ENCODE measurements around the gene AGER.

The AGER gene

DNA sequence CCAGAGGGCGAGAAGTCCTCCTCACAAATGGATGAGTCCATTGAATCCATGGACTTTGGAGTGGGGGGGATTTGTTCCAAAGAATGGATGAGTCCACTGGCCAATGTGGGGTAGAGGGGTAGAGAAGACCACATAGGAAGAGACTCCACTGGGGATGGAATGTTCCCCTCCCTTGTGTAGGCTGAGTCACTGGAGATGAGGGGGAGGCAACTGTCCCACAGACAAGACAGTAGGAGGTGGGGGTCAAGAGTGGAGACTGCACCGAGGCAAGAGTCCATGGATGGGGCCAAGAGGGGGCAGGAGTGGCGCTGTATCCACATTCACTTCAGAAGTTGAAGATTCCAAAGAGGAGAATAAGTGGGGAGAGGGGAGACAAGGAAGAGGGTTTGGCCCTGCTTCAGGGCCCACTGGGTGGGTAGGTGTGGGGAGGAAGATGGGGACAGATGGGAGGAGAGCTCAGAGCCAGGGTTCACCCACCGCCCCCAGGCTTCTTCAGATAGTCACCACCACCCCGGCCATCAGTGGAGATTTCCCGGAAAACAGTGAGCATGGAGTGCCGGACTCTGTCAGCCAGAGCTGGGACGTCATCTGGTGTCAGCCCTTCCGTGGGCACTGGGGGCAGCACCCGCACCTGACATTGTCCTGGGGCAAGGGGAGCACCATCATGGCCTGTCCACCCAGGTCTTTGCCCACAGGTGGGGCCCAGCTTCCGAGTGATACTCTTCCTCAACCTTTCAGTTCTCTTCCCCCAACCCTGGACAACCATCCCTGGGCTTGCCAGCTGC, 15.1 kb downstream of the AGER start:
- DNase-seq (ENCODE audit: low read depth in 2 of 2): no peak

DNA sequence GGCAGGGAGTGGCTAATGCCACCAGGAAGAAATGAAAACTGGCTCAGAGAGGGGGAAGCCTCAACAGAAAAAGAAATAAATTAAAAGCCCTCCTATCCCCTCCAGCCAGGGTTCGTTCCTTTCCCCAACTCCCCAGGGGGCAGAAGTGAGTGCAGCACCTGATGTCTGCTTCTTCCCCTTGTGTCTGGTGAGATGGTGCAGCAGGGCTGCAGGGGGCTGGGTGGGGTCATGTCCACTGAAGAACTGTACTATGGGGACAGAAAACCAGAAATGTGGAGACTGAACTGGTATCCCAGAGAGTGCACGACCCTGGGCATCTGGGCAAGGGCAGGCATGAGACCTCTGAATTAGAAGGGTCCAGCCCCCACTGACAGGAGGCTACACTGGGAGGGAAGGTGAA, 15.7 kb downstream of the AGER start:
- DNase-seq (ENCODE audit: low read depth in 2 of 2): no peak

DNA sequence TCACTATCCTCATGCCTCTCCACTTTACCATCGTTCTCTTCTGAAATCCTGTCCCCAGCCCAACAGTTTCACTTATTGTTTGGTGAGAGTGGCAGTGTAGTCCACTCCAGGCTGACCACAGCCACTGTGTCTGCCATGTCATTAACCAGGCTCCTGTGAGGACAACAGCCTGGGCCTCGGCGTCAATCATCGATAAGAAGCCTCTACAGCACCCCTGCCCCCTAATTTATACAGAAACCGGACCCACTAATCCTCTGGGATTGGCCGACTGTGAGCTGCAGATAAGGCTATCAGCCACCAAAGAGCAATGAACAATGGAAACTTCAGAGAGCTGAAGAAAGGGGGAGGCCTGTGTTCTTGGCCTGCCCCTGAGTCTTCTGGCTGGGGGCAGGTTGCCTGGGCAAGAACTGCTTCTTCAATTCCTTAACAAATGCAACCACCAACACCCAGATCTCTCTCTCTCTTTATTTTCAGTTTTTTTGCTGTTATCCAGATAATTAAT, 16.2 kb downstream of the AGER start:
- DNase-seq (ENCODE audit: low read depth in 2 of 2): no peak

DNA sequence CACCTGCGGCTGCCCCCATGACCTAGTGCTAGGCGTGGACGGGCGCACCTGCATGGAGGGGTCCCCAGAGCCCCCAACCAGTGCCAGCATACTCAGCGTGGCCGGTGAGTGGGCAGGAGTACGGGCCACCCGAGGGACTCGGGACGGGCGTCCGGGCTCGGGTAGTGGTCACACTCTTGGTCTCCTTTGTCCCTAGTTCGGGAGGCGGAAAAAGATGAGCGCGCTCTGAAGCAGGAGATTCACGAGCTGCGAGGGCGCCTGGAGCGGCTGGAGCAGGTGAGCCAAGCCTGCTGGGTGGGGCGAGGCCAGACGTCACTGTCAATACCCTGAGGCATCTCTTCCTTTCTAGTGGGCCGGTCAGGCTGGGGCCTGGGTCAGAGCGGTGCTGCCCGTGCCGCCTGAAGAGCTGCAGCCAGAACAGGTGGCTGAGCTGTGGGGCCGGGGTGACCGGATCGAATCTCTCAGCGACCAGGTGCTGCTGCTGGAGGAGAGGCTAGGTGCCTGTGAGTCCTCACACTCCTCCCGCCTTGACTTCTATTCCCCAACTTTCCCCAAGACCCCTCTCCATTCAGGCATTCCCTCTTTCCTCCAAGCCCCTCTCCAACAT, 16.8 kb downstream of the AGER start:
- DNase-seq (ENCODE audit: low read depth in 2 of 2): no peak

DNA sequence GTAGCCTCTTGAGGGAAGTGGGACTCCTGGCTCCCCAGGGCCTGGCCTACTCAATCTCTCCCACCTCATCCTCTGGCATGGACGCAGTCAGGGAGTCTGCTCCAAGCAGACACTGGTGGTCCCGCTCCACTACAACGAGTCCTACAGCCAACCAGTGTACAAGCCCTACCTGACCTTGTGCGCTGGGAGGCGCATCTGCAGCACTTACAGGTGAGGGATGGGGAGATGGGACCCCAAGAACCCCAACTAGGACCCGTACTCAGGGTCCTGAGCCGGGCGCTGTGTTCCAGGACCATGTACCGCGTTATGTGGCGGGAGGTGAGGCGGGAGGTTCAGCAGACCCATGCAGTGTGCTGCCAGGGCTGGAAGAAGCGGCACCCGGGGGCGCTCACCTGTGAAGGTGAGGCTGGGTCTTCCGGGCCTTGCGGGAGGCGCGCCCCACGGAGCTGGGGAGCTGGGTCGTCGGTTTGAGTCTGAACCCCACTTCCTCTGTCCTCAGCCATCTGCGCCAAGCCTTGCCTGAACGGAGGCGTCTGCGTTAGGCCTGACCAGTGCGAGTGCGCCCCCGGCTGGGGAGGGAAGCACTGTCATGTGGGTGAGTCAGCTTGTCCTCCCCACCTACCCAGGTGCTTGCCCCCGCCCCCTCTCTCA, 17.5 kb downstream of the AGER start:
- DNase-seq (ENCODE audit: low read depth in 2 of 2): no peak

DNA sequence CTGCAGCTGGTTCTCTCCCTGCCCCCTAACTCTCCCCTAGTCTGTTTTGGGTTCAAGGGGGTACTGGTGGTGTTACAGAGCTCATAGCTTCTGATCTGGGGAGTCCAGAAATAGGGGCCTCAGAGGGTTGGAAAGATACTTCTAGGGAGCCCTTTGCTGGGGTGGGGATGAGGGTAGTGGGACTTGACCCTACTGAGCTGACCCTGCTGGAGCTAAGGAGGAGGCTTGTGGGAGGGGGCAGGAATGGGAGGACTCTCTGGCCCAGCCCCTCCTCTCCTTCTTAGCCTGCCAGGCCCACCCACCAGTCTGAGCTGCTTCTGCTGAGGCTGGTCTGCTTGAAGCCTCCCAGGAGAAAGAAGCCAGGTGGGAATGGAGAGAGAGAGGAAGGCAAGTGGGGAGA, 19.8 kb downstream of the AGER start, which contains the start of gene EGFL8:
Gene EGFL8 (plus strand): TSS at position 301 of the 400 bp plus-strand sequence. CDS start 1,571 bp downstream, outside the sequence.
- no peak for DNase-seq (ENCODE audit: low read depth in 2 of 2)

DNA sequence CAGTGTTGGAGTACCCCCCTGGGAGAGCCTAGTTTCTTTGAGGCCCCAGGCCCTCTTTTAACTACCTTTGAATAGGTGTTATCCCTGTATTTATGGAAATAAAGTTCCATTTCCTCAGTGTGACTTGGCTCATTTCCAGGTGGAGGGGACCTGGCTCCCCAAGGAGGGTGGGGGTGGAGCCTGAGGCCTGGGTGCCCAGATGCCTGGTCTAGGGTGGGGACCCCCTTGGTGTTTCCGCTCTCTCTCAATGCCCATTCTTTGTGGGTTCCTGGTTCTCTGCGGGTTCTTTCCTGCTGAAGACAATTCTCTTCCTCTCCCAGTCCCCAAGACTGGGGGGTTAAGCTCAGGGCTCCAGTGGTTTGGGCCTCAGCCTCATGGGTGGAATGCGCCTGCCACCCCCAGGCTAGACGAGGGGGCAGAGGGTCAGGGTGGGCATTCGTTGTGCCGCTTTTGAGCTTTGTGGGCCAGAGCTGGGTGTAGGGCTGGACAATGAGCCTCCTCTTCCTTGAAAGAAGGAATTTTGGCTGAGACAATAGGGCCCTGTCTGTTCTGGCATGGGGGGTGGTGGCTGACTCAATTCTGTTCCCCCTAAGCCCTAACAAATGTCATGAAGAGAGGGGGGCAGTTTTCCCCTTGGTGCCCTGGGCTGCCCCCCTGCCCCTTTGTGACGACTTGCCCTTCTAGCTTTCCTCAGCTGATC, 20.3 kb downstream of the AGER start:
- no peak for DNase-seq (ENCODE audit: low read depth in 2 of 2)

DNA sequence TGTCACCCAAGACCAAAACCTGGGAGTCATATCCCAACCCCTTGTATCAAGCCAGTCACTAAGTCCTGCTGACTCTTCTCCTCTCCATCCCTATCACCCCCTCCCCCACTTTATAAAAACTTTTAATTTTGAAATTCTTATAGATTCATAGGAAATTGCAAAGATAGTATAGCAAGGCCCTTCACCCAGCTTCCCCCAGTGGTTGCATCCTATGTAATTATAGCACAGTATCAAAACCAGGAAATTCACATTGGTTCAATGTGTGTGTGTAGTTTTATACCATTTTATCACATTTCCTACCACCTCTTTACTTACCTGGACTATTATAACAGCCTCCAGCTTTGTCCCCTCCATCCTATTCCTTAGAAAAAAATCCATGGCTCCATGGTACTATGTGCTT, 26.0 kb downstream of the AGER start:
- no peak for DNase-seq (ENCODE audit: low read depth in 2 of 2)

DNA sequence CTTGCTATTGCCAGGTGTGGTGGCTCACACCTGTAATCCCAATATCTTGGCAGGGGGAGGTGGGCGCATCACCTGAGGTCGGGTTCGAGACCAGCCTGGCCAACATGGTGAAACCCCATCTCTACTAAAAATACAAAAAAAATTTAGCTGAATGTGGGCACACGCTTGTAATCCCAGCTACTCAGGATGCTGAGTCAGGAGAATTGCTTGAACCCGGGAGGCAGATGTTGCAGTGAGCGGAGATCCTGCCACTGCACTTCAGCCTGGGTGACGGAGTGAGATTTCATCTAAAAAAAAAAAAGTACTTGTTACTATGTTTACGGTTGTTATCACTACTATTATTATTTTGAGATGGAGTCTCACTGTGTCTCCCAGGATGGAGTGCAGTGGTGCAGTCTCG, 27.2 kb downstream of the AGER start:
- no peak for DNase-seq (ENCODE audit: low read depth in 2 of 2)

DNA sequence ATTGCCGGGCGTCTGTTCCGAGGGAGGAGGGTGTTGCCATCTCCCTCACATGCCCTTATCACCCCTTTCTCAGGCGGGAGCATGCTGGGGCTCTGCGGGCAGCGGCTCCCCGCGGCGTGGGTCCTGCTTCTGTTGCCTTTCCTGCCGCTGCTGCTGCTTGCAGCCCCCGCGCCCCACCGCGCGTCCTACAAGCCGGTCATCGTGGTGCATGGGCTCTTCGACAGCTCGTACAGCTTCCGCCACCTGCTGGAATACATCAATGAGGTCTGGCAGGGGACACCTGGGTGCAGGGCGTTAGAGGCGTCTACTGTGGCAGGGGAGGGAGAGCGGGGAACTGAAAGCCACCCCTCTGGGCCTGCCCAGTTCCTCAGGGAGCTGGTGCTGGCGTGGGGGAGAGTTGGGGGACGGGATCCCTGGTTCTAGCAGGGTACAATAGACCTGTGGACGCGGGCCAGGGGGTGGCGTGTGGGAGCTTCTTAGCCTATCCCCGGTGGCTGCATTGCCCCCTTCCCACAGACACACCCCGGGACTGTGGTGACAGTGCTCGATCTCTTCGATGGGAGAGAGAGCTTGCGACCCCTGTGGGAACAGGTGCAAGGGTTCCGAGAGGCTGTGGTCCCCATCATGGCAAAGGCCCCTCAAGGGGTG, 29.4 kb downstream of the AGER start:
- DNase-seq (ENCODE audit: low read depth in 2 of 2): peak; percentile 41 to 49

DNA sequence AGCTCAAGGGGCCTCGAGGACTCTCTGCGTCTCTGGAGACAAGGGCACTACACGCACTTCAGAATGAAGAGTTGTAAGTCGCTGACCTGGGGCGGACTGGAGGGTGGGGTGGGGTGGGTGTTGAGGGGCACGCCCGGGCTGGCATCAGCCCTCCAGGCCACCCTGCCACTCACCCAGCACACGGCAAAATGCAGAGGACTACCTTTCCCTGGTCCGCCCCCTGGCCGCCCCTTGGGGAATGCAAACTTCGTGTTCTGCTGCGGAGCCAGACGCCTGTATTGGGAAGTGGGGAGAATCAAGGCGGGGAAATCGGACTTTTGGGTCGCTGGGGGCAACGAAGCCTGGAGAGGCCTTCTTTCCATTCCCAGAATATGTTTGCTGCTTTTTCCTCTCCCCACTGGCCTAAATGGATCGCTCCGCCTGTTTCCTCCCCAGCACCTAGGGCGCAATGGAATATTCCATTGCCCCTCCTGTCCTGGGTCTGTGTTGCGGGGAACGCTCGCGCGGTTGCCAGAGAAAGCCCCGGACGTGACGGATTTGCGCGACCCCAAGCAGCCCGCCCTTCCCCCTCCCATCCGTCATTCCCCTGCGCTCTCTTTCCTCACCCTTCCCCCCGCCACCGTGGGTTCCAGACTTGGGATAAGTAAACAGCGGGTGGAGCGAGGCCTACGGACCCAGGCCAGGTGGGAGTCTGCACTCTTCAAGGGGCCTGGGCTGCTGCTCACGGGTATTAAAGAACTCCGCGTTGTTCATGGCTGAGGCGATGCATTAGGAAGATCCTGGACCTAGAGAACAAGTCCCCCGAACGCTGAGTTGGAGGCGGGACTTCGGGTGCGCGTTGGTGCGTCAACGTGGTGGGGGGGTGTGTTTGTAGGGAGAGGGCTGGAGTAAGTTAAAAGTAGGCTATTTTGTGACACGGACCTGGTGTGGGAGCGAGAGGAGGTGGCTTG, 30.2 kb downstream of the AGER start, which contains the start of gene PPT2:
Gene PPT2 (plus strand): TSS at position 578 of the 950 bp plus-strand sequence. CDS start 454 bp downstream, outside the sequence.
- DNase-seq (ENCODE audit: low read depth in 2 of 2): peak; percentile 65 to 68

DNA sequence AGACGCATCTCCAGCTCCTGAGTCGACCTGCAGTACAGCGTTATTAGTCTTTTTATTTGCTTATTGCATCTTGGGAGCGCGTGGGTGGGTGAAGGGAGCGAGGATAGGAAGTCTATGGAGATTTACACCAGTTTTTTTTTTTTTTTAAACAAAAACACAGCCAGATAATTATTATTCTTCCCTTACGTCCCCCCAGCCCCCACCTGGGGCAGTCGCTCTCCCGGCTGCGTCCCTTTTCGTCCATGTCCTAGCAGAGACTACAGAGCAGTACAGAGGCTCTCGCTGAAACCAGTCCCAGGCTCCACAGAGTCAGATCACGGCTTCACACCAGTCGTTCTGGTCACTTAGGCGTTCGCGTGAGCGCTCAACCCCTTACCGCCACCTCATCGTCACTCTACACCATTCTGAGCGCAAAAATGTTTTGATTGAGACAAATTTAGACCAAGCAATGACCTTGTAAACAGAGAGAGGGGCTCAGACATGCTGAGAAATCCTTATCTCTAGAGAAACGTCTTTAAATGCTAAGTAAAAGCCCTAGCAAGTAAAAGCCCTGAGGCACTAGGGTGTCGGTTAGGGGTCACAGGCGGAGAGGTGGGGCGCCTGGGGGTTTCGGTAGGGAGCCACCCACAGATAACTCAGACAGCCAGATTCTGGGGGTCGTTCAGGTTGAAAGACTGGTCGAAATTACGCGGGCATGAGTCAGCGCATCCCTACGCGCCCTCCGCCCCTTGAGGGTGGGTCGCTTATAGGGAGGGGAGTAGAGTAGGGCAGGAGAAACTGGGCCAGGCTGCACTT, 31.1 kb downstream of the AGER start:
- DNase-seq (ENCODE audit: low read depth in 2 of 2): no peak

DNA sequence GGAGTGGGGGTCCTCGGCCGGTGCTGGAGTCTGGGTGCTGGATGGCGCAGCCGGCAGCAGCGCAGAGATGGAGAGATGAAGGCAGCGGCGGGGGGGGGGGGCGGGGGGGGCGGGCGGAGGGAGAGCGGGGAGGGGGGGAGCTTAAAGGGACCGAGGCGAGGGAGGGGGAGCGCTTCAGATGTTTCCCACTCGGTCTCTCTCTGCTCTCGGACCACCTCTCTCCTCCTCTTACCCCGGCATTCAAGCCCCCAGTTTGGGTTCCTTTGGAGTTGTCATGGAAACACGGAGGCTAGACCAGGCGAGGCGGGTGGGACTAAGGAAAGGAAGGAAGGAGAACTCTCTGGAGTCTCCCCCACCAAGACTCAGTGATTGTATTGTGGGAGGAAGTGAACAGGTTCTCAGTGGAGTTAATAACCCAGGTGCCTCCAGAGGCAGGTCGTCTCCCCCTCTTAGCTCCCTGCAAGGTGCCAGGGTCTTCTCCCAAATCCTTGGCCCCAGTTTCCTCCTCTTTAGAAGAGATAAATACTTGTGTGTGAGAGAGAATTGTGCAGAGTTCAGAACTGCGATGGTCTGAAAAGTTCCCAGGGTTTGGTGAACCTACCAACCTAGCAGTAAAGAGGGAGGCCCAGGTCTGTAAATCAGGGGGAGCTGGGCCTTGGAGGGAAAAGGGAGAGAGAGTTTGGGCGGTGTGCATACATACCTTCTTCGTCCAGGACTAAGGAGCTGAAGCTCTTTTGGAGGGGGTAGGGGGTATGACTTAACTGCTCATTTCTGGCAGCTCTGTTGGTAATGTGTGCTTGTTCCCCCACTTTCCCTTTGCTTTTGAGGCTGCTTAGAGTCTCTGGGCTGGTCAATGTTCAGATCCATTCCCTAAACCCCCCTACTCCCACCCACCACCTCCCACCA, 31.9 kb downstream of the AGER start, which contains the start of gene PRRT1:
Gene PRRT1 (minus strand): TSS at position 77 of the 906 bp plus-strand sequence. CDS start 112 bp downstream, outside the sequence.
- no peak for DNase-seq (ENCODE audit: low read depth in 2 of 2)

DNA sequence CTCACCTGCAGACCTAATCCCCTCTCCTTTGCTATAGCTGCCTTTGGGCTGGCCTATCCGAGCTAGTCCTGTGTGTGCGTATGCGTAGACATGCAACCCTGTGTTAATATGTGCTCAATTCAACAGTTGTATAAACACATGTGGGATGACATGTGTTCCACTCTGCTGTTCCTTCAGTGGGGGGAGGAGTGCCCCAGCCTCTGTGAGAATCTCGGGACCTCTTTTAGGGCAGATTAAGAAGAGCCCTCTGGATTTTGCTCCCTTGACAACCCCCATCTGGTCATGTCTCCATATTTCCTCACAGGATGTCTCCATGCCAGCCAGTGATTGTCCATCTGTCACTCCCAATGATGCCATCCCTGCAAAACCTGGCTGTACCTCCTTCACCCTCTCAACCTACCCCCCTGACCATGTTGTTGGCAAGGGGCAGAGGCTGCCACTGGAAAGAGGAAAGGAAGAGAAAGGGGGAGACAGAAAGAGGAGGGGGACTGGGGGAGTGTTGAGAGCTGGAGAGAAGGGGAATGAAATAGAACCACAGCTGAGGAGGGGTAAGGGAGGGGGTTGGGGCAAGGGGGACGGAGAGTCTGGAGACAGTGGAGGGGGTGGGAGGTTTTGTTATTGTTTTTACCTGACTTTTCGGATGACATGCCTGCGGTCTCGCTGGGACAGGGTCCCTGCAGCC, 32.7 kb downstream of the AGER start:
- DNase-seq (ENCODE audit: low read depth in 2 of 2): no peak

DNA sequence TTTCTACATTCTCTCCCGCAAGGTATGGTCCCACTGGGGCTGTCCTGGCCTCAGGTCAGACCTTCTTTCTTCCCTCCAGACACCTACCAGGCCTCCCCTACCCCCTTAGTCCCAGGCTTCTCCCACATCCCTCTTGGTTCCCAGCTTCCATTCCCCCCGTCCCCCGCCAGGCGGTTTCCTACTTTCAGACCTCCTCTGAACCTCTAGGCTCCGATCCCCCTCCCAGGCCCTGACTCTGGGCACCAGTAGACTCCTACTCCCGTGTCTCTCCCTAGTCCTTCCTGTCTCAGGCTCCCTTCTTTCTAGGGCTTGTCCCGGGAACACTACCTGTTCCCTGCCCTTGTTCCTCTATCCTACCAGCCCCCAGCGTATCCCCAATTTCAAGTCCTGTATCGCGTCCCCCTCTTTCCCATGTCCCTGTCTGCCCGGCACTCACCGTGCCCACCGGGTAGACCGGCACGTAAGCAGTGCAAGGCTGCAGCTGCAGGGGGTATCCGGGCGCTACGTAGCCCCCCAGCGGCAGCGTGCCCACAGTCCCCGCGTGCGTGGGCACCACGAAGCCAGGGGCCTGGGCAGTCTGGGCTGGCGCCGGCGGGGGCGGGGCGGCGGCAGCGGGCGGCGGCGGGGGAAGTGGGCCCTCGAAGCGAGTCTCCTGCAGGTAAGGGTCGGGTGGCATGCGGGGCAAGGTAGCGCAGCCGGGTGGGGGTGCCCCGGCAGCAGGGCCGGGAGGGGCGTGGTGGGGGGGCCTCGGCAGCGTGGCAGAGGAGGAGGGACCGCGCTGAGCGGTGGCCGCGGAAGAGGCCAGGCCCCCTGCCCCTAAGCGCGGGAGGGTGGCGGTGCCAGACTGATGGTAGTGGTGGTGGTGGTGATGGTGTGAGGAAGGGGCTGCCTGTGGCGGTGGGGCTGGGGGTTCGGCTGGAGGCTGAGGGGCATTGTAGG, 33.9 kb downstream of the AGER start:
- DNase-seq (ENCODE audit: low read depth in 2 of 2): no peak

DNA sequence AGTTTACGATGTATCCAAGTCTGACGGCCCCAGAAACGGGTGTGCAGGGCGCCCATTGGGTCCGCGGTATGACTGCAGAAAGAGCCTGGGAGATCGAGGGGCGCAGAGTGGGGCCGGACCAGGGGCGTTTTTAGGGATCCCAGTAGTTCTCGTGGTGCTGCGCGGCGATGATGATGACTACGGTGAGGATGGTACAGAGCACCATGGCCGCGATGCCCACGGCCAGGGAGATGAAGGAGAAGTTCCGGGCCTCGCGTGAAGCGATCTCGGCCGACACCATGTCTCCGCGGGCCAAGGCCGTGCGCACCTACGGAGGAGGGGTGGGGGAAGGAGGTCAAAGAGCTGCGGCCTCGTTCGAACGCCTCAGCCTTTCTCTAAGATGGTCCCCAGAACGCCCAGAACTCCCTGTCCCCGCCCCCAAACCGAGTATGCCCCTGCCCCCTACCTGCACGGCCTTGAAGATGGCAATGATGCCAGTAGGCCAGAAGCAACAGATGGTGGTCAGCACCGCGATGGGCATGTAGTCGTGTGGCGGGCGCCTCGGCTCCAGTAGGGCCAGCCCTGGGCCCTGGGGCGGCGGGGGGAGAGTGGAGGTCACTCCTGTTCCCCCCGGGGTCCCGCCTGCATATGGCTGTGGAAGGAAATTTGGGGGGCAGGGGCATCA, 34.8 kb downstream of the AGER start:
- no peak for DNase-seq (ENCODE audit: low read depth in 2 of 2)

Measured in stimulated activated CD4-positive, alpha-beta T cell treated with anti-CD3 and anti-CD28 coated beads, Interleukin-15, amount 100 ng/mL, for 48 hours (primary cell).